GM20000 (cell line): ENCODE data around the gene APBB1.
A peak's percentile ranks its signal among the peaks of the same experiment; 100 is the strongest.

Experiments
- DNase-seq: peaks from one replicate; pipeline ENCODE4 v3.0.0; 2012; ENCODE audit warnings: low spot score
- CTCF ChIP-seq: IDR thresholded peaks from 2 replicates; pipeline ENCODE4 v1.5.1; 2012; ENCODE audit warnings: mild to moderate bottlenecking, control low read depth; ENCODE audit errors: extremely low read depth, missing control alignments

Gene APBB1

GRCh38 chr11:6377902-6378639 is 40.8 kb downstream of the APBB1 start:
- no peak for TF ChIP-seq CTCF
- no peak for DNase-seq

GRCh38 chr11:6371825-6372224 is 47.1 kb downstream of the APBB1 start:
- DNase-seq, result no peak

GRCh38 chr11:6365659-6366058 is 53.2 kb downstream of the APBB1 start:
- no peak for TF ChIP-seq CTCF
- no peak for DNase-seq

More at GRCh38 chr11:6371825-6372224, 47.1 kb downstream of the APBB1 start:
- TF ChIP-seq CTCF, result no peak

- DNase-seq, result peak; percentile 74
- peak; percentile 94 for TF ChIP-seq CTCF
Observed at GRCh38 chr11:6362873-6363678, 55.8 kb downstream of the APBB1 start.

GRCh38 chr11:6362185-6362872 is 56.6 kb downstream of the APBB1 start:
- no peak for TF ChIP-seq CTCF
- DNase-seq, result no peak

GRCh38 chr11:6360183-6360582 is 58.7 kb downstream of the APBB1 start:
- DNase-seq, result no peak
- TF ChIP-seq CTCF, result no peak

- DNase-seq, result no peak
- TF ChIP-seq CTCF, result no peak
Observed at GRCh38 chr11:6357222-6357621, 61.7 kb downstream of the APBB1 start.
